ENCODE data around the gene FTO.

DNA sequence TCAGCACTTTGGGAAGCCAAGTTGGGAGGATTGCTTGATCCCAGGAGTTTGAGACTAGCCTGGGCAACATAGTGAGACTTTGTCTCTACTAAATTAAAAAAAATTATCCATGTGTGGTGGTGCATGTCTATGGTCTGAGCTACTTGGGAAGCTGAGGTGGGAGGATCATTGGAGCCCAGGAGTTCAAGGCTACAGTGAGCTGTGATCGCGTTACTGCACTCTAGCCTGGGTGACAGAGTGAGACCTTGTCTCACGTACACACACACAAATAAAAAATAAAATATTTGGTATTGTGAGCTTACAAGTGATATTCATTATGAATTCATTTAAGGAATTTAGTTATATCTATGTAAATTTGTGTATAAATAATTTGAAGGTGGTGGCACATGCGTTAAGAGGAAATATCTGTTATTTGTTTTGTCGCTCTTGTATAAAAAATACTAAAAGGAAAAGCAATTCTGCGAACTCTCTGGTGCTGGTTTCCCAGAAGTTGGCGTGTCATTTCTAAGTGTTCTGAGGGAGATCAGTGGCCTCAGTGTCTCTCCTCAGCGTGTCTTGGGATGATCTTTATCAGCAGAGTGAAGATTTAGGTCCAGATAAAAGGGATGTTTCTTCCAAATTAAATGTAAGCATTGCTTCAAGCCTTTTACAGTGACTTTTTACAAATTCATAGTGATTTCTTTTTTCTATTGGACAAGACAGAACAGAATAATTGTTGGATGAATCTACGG, 187.6 kb downstream of the FTO start:
- TF ChIP-seq, protein P1, sequence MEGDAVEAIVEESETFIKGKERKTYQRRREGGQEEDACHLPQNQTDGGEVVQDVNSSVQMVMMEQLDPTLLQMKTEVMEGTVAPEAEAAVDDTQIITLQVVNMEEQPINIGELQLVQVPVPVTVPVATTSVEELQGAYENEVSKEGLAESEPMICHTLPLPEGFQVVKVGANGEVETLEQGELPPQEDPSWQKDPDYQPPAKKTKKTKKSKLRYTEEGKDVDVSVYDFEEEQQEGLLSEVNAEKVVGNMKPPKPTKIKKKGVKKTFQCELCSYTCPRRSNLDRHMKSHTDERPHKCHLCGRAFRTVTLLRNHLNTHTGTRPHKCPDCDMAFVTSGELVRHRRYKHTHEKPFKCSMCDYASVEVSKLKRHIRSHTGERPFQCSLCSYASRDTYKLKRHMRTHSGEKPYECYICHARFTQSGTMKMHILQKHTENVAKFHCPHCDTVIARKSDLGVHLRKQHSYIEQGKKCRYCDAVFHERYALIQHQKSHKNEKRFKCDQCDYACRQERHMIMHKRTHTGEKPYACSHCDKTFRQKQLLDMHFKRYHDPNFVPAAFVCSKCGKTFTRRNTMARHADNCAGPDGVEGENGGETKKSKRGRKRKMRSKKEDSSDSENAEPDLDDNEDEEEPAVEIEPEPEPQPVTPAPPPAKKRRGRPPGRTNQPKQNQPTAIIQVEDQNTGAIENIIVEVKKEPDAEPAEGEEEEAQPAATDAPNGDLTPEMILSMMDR (IDR thresholded peaks at IDR 0.05), result no peak
- TF ChIP-seq POLR2A (IDR thresholded peaks at IDR 0.05) (no peak), POLR2AphosphoS5 (IDR thresholded peaks at IDR 0.05; ENCODE audit: insufficient read depth in 1 of 2, low read depth in 1 of 2) (no peak)
